ENCODE data around the gene PPP1R15A.

GRCh38 chr19:48918801-48919247, 46.6 kb downstream of the PPP1R15A start:
- TF ChIP-seq CTCF (IDR thresholded peaks at IDR 0.05) (no peak), POLR2A (IDR thresholded peaks at IDR 0.05) (no peak), EP300 (IDR thresholded peaks at IDR 0.05) (no peak)
